HG03439 (cell line): Measurements from ENCODE around the gene PLD3.
"Not testable (repeated sequence)": the region's sequence is repeated elsewhere in the genome, so short reads cannot be mapped to it uniquely, and the experiment has no call there.

Experiments used
- ATAC-seq: cut with Tn5 transposase; IDR thresholded peaks from one replicate; pipeline ENCODE4 v1.9.1; 2021; ENCODE audit warnings: mild to moderate bottlenecking, moderate library complexity; ENCODE audit not compliant: unreplicated experiment

PLD3 gene

GRCh38 chr19:40332669-40333068 lies 15.8 kb upstream of the PLD3 start:
- ATAC-seq: no peak

- not testable (repeated sequence) for ATAC-seq
Measured at GRCh38 chr19:40333083-40333482, 15.4 kb upstream of the PLD3 start.

DNA sequence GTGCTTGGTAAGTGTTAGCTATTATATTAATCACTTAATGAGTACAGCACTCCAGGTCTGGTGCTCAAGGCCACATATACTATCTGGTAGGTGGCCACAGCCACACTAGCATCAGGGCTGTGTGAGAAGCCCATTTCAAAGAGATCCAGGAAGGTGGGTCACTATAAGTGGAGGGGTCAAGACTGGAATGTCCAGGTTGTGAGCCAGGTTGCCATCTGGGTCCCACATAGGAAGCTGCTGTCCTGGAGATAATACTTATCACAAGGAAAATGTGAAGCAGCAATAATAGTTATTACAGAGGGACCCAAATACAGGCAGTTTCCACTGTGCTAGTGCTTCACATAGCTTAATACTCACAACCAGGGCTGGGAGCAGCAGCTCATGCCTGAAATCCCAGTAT lies 13.4 kb upstream of the PLD3 start:
- ATAC-seq: no peak

DNA sequence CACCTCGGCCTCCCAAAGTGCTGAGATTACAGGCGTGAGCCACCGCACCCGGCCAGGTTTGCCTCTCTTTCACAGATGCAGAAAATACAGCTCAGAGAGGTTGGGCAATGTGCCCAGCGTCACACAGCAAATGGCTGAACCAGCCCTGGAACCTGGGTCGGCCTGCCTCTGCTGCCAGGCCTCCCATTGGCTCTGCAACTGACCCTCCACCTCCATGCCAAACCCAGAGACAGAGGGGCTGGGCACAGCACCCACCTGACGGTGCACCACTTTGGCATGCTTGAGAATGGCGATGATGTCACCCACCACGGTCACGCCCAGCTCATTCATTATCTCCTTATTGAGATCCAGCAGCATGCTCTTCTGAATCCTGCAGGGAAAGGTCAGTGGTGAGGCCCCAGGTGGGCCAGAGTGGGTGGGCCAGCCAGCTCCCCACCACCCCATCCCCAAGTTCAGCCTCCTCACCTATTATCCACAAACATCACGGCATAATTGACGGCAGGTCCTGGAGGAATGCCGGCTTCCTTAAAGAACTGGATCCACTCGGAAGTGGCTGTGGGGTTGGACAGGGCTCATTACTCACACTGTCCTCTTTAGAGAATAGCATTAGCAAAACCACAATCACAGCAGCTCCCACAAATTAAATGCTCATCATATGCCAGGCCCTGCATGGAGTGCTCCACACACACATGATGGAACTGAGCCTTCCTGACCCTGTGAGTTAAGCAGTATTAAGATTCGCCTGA lies 12.5 kb upstream of the PLD3 start:
- ATAC-seq: no peak

GRCh38 chr19:40336601-40336900 lies 11.9 kb upstream of the PLD3 start:
- ATAC-seq: no peak

DNA sequence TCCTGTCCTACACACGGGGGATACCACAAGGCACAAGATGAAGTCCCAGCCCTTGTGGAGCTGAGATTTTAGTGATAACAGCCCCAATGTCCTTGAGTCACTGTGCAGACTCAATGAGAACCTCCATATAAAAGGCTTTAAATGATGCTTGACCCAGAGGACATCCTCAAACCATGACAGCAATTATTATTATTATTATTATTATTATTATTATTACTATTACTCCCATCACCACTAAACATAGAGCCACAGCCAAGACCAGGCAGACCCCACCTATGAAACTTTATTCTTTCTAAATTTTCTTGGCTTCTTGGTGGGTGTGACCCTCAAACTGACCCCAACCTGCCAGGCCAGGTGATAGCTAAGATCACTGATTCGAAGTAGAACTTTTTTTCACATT lies 11.4 kb upstream of the PLD3 start:
- ATAC-seq: no peak

DNA sequence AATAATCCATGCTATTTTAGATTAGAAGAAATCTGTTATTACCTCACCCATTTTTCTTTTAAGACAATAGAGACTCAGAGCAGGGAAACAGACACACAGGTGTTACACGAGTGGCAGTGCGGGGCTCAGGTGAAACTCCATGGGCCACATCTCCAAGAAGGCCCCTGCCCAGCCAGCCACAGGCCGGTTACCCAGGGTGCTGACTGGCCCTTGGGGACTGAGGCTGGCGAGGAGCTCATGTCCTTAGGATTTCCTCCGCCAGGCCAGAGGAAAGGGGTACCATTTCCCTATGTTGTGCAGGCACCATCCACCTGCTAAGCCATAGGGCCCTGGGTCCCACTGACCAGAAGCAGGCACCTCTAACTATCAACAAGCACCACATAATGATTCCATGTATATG lies 10.9 kb upstream of the PLD3 start:
- no peak for ATAC-seq

- ATAC-seq: no peak
Measured at GRCh38 chr19:40339018-40339728, 9.3 kb upstream of the PLD3 start.

DNA sequence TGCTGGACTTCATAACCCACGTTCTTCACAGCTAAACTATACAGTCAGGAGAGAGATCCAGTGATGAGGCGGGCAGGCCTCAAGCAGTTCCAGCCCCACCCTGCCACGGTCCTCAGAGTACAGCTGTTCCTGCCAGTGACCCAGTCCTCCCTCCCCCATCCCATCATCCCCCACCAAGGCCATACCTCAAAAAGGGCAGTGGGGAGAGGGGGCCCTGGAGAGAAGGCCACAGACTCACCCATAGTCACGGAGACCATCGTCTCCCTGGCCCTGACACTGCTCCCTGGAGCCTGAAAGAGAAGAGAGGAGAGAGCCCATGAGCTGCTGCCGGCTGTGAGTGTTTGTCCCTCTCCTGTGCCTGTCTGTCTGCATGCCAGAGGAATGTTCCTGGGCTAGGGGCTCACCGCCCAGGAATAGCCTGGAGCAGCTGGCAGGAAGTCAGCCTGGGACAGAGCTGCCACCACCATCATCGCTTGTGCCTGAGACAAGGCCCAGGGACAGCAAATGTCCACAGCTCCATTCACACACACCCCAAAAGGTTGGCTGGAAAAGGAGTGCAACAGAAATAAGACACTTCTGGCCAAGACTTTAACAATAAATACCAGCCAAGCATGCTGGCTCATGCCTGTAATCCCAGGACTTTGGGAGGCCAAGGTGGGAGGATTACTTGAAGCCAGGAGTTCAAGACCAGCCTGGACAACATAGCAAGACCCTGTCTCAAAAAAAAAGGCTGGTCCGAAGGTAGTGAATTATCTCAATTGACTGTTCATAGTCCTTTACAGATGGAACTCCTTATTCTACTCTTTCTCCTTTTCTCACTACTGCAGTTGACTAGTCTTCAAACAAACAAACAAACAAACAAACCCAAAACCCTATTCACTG lies 6.7 kb upstream of the PLD3 start:
- no peak for ATAC-seq

- no peak for ATAC-seq
Measured at GRCh38 chr19:40342644-40343311, 5.7 kb upstream of the PLD3 start.

- no peak for ATAC-seq
Measured at GRCh38 chr19:40344422-40344821, 4.1 kb upstream of the PLD3 start.

DNA sequence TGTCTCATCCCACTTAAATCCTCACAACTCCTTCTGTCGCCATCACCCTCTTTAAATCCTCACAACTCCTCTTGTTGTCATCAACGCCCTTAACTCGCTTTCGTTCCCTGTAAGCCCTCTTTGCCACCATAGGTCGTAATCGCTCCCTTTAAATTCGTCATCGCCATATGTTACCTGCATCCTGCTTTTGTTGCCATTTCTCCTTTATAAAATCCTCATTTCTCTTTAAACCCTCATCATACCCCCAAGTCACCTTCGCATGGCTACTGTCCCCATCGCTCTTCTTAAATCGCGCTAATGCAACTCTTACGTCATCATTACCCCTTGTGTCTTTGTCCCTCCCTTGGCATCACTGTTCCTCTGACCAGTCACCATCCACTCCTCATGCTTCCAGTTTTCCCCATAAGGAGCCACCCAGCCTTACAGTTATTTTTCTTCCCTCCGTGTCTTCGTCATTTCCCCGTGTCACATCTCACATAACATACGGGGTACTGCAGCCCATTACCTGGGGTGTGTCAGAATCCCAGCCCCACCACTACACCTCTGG lies 539 bp downstream of the PLD3 start:
- ATAC-seq: no peak

DNA sequence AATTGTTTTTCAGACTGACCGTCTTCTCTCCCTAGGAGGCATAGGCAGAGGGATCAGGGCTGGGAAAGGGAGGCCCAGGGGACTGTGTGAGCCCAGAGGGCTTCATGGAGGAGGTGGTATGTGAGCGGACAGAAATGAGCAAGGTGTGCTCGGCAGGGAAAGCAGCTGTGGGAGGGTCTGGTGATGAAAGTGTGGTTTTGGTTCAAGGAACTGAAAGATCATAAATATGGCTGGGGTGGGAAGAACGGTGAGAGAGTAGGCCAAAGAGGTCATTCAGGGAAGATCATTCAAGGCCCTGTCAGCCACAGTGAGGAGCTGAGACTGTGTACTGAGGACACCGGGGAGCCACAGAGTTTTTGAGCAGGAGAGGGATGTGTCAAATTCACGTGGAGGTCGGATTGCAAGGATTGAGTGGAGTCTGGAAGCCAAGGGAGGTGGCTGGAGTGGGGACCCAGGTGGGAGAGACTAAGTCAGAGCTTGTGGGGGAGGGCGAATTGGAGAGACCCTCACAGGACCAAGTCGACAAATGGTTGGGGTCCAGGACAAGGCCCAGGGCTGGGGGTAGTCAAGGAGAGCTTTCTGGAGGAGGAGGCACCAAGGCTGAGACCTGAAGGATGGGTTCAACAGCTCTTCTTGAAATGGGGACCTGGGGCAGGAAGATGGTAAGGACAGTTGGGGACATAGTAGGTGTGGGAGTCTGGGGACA lies 7.6 kb downstream of the PLD3 start:
- ATAC-seq: no peak

DNA sequence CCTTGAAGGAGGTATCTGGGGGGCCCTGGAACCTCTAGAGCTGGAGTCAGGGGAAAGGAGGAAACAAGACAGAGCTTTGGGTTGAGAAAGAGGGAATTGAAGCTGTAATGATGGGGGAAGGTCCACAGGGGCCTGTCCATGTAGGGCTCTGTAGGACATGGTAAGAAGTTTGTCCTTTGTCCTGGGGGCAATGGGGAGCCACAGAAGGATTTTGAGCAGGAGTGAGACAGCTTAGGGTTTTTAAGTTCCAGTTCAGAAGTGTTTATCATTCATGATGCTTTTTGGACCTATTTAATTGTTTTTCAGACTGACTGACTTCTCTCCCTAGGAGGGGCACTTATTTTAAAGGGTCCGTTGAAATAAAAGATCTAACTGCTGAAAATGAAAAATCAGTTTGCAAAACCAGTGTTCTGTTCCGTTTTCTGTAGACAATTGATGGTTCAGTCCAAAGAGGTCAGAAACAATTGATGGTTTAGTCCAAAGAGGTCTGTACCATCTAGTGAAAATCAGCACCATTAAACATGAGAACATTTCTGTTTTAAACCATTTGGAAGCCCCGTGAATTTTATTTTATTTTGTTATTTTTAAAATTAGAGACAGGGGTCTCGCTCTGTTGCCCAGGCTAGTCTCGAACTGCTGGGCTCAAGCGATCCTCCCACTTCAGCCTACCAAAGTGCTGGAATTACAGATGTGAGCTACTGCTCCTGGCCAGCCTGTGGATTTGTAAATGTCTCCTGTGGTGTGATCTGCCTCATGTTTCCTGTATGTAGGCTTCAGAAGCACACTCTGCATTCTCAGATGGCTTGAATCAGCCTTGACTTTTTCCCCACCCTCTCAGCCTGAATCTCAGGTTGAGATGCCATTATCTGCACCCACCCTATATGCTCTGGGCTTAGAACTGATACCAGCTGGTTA lies 8.4 kb downstream of the PLD3 start:
- no peak for ATAC-seq

GRCh38 chr19:40357640-40358039 lies 9.1 kb downstream of the PLD3 start:
- ATAC-seq: no peak

- ATAC-seq: no peak
Measured at GRCh38 chr19:40358773-40359172, 10.3 kb downstream of the PLD3 start.

DNA sequence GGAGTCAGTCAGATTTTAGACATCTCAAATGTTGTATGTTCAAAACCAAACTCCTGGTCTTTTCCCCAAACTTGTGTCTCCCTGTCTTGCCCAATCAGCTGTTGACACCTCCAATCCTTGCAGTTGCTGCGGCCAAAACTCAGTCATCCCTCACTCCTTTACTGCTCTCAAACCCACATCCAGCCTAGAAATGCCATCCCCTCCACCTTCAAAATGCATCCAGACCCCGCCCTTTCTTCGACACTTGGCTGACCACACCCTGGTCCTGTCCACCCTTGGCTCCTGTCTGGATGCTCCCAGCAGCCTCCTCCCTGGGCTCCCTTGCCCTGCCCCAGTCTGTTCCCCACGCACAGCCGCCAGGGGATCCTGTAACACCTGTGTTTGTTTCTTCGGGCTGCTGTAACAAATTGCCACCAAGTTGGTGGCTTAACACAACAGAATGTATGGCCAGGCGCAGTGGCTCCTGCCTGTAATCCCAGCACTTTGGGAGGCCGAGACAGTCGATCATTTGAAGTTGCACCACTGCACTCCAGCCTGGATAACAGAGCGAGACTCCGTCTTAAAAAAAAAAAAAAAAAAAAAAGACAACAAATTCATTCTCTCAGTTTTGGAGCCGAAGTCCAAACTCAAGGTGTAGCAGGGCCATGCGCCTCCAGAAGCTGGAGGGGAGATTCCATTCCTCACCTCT lies 11.7 kb downstream of the PLD3 start:
- no peak for ATAC-seq

- no peak for ATAC-seq
Measured at GRCh38 chr19:40360708-40361241, 12.3 kb downstream of the PLD3 start.
